DND-41 (cell line): ENCODE results near the gene B3GNT8.
"Not testable (repeated sequence)": the region's sequence is repeated elsewhere in the genome, so short reads cannot be mapped to it uniquely, and the experiment has no call there.

Experiments
- ATAC-seq: fragments of 200-7000 bp; cut with Tn5 transposase; 3 replicates; pipeline ENCODE4 v1.9.1; 2021; ENCODE audit warnings: low read depth; ENCODE audit not compliant: insufficient read depth
- DNase-seq: peaks from one replicate; pipeline ENCODE4 v3.0.0-alpha.2; 2020
- H2AFZ ChIP-seq: 2 replicates; pipeline ENCODE4 v1.6.0; 2012; ENCODE audit warnings: low read depth, low read length
- H3K27ac ChIP-seq: 2 replicates; pipeline ENCODE4 v1.5.1; 2012; ENCODE audit warnings: low read length, inconsistent platforms
- H3K27me3 ChIP-seq: fragments of 200-600 bp; sonication (generic); 2 replicates; pipeline ENCODE4 v1.6.0; 2012; ENCODE audit warnings: low read length, mild to moderate bottlenecking, inconsistent platforms; ENCODE audit not compliant: insufficient read depth, poor library complexity
- H3K36me3 ChIP-seq: 2 replicates; pipeline ENCODE4 v1.5.1; 2012; ENCODE audit warnings: low read length, inconsistent platforms; ENCODE audit not compliant: insufficient read depth
- H3K4me1 ChIP-seq: 2 replicates; pipeline ENCODE4 v1.5.1; 2012; ENCODE audit warnings: mild to moderate bottlenecking, low read length; ENCODE audit not compliant: insufficient read depth
- H3K4me2 ChIP-seq: 2 replicates; pipeline ENCODE4 v1.6.0; 2012; ENCODE audit warnings: mild to moderate bottlenecking, moderate library complexity, low read length, inconsistent platforms; ENCODE audit not compliant: insufficient read depth
- H3K4me3 ChIP-seq, 2 experiments: fragments of 200-600 bp in 1 of 2; shearing (Covaris generic) in 1 of 2; 2 replicates each; pipeline ENCODE4 v1.5.1; 2012 to 2016; ENCODE audit warnings: inconsistent platforms in 2 of 2, low read length in 2 of 2, mild to moderate bottlenecking in 2 of 2, low read depth in 1 of 2, moderate library complexity in 1 of 2
- H3K79me2 ChIP-seq: 2 replicates; pipeline ENCODE4 v1.6.0; 2012; ENCODE audit warnings: low read length, inconsistent platforms; ENCODE audit not compliant: insufficient read depth
- H3K9ac ChIP-seq: 2 replicates; pipeline ENCODE4 v1.6.0; 2012; ENCODE audit warnings: low read depth, mild to moderate bottlenecking, inconsistent platforms, low read length, moderate library complexity
- H3K9me3 ChIP-seq: 2 replicates; pipeline ENCODE4 v1.5.1; 2012; ENCODE audit warnings: low read length, moderate library complexity, mild to moderate bottlenecking, inconsistent platforms; ENCODE audit not compliant: insufficient read depth, severe bottlenecking
- H4K20me1 ChIP-seq: 2 replicates; pipeline ENCODE4 v1.6.0; 2012; ENCODE audit warnings: low read length; ENCODE audit not compliant: insufficient read depth
- CTCF ChIP-seq: IDR thresholded peaks from 2 replicates; pipeline ENCODE4 v1.5.1; 2012; ENCODE audit warnings: borderline replicate concordance, low read length, moderate library complexity, mild to moderate bottlenecking; ENCODE audit not compliant: poor library complexity, severe bottlenecking; ENCODE audit errors: extremely low read depth
- EZH2 ChIP-seq: IDR thresholded peaks from 3 replicates; pipeline ENCODE4 v1.6.1; 2012; ENCODE audit warnings: borderline replicate concordance, low read depth, mild to moderate bottlenecking, moderate library complexity, low read length, inconsistent platforms; ENCODE audit not compliant: severe bottlenecking

Gene B3GNT8

GRCh38 chr19:41391618-41392017, 35.6 kb downstream of the B3GNT8 start:
- Histone ChIP-seq H3K4me1 (peaks cover 17% of the 10 kb centered on the region), H3K36me3 (peaks cover 55% of the 10 kb centered on the region), H3K4me3 (no peak overlapping the region), H3K79me2 (peaks cover 26% of the 10 kb centered on the region), H4K20me1 (peaks cover 7% of the 10 kb centered on the region; the same call in 1 of the 2 replicates), H3K27me3 (no peaks in the 10 kb centered on the region), H3K4me2 (no peak overlapping the region), H2AFZ (no peak overlapping the region), H3K9ac (no peak overlapping the region), H3K27ac (no peak overlapping the region), H3K9me3 (no peaks in the 10 kb centered on the region)
- DNase-seq, result no peak
- TF ChIP-seq CTCF (no peak), EZH2 (no peak)
- ATAC-seq, result no peak

GRCh38 chr19:41386442-41386841, 40.7 kb downstream of the B3GNT8 start:
- Histone ChIP-seq H3K9me3 (no peaks in the 10 kb centered on the region), H3K27ac (no peak overlapping the region), H3K4me3 (no peak overlapping the region), H2AFZ (no peak overlapping the region), H4K20me1 (no peaks in the 10 kb centered on the region; the same call in 1 of the 2 replicates), H3K36me3 (peaks cover 69% of the 10 kb centered on the region), H3K27me3 (no peaks in the 10 kb centered on the region), H3K79me2 (no peaks in the 10 kb centered on the region), H3K9ac (no peak overlapping the region), H3K4me1 (no peaks in the 10 kb centered on the region), H3K4me2 (no peak overlapping the region)
- no peak for ATAC-seq
- no peak for DNase-seq
- TF ChIP-seq CTCF (no peak), EZH2 (no peak)

GRCh38 chr19:41384351-41384750, 42.8 kb downstream of the B3GNT8 start:
- Histone ChIP-seq H3K27me3 (no peaks in the 10 kb centered on the region), H3K36me3 (peaks cover 50% of the 10 kb centered on the region), H3K79me2 (no peaks in the 10 kb centered on the region), H3K9ac (no peak overlapping the region), H2AFZ (no peak overlapping the region), H3K4me3 (no peak overlapping the region), H3K9me3 (no peaks in the 10 kb centered on the region), H3K27ac (no peak overlapping the region), H4K20me1 (no peaks in the 10 kb centered on the region; the same call in 1 of the 2 replicates), H3K4me1 (no peaks in the 10 kb centered on the region), H3K4me2 (no peak overlapping the region)
- TF ChIP-seq EZH2, result no peak
- no peak for TF ChIP-seq CTCF
- ATAC-seq (no peak), DNase-seq (no peak)

- ATAC-seq, DNase-seq, H3K4me2 ChIP-seq: not testable (repeated sequence)
Measured at GRCh38 chr19:41381536-41381935, 45.6 kb downstream of the B3GNT8 start.

More at GRCh38 chr19:41381536-41381935, 45.6 kb downstream of the B3GNT8 start:
- H3K9ac ChIP-seq, H2AFZ ChIP-seq, H3K27me3 ChIP-seq, H3K27ac ChIP-seq, H4K20me1 ChIP-seq, H3K79me2 ChIP-seq, H3K9me3 ChIP-seq, H3K4me3 ChIP-seq, H3K4me1 ChIP-seq: not testable (repeated sequence)
- H3K36me3 ChIP-seq, result peaks cover 25% of the 10 kb centered on the region
